Caki2 (cell line): ENCODE measurements around the gene SON. TPM values are rescaled to one million over a fixed set of nuclear protein-coding genes. Genes with fewer than 3 reads are reported as not detected.
"Not testable (repeated sequence)": the region's sequence is repeated elsewhere in the genome, so short reads cannot be mapped to it uniquely, and the experiment has no call there.

Experiments used
- DNase-seq: peaks from one replicate; pipeline ENCODE4 v3.0.0-alpha.2; 2015; ENCODE audit warnings: low read depth
- in situ Hi-C: cut with HindIII; loops from 2 replicates; pipeline ENCODE4 v1.10.0; 2016; ENCODE audit warnings: low sequenced_read_pairs, low pct_unique_long_range_greater_than_20kb, mixed read lengths
- total RNA-seq: library from RNA; depleted of rRNA; stranded (reverse); fragments of >200 nt; shearing (Covaris generic); gene quantifications from 2 replicates; pipeline ENCODE4 v1.2.3, GENCODE V29; 2014; ENCODE audit warnings: low replicate concordance; rRNA removed

The SON gene
- total RNA-seq, 1 experiment from 2014 or later = 66.6 TPM

- in situ Hi-C loops = no loop called here
- DNase-seq = no peak
These were observed 75.6 kb downstream of the SON start for GRCh38 chr21:33618407-33618806.

- DNase-seq = no peak
- in situ Hi-C loops = no loop called here
These were observed 76.9 kb downstream of the SON start for GRCh38 chr21:33619726-33620125.

- in situ Hi-C loops = no loop called here
- DNase-seq = no peak
These were observed 79.4 kb downstream of the SON start for GRCh38 chr21:33622253-33622652.

- DNase-seq, in situ Hi-C loops: not testable (repeated sequence)
These were observed 83.3 kb downstream of the SON start for GRCh38 chr21:33626151-33626550.

Other genes with a start within 250 kb of the SON start
- 4.4 and 32.2 TPM in 2 replicates for gene IFNAR1, start 218.1 kb upstream of the SON start, total RNA-seq
- 90.9 and 93.7 TPM in 2 replicates for gene IFNGR2, start 139.6 kb upstream of the SON start, total RNA-seq
- 27.1 and 39.7 TPM in 2 replicates for gene TMEM50B, start 63.1 kb upstream of the SON start, total RNA-seq
- not detected in 2 replicates for gene DNAJC28, start 51.3 kb upstream of the SON start, total RNA-seq
- 20.9 and 37.4 TPM in 2 replicates for gene GART, start 921 bp upstream of the SON start, total RNA-seq
- 44.7 and 63.5 TPM in 2 replicates for gene DONSON, start 45.6 kb downstream of the SON start, total RNA-seq
- 10.2 and 19.8 TPM in 2 replicates for gene CRYZL1, start 98.7 kb downstream of the SON start, total RNA-seq
- gene ITSN1, start 99.5 kb downstream of the SON start, total RNA-seq = 21.6 and 36.1 TPM in 2 replicates